Sigmoid colon (tissue), 7 donors: ENCODE measurements around the gene TRIM14. TPM values are rescaled to one million over a fixed set of nuclear protein-coding genes. Genes with fewer than 3 reads are reported as not detected.
A peak's percentile ranks its signal among the peaks of the same experiment; 100 is the strongest.

Source experiments
- DNase-seq: peaks from one replicate; pipeline ENCODE4 v3.0.0-alpha.2; 2019
- H3K27ac ChIP-seq, 4 donors: fragments of 200-600 bp; sonication (generic); one replicate each; pipeline ENCODE4 v1.5.1; 2016 to 2019; ENCODE audit warnings: mild to moderate bottlenecking in 1 of 4
- H3K27me3 ChIP-seq, 3 donors: fragments of 200-600 bp; sonication (generic); one replicate each; pipeline ENCODE4 v1.5.1; 2019; ENCODE audit warnings: mild to moderate bottlenecking in 1 of 3
- H3K36me3 ChIP-seq, 4 donors: fragments of 200-600 bp; sonication (generic); one replicate each; pipeline ENCODE4 v1.5.1; 2016 to 2019
- H3K4me1 ChIP-seq, 4 donors: fragments of 200-600 bp; sonication (generic); one replicate each; pipeline ENCODE4 v1.5.1; 2017 to 2019
- H3K4me3 ChIP-seq, 4 donors: fragments of 200-600 bp; sonication (generic); one replicate each; pipeline ENCODE4 v1.5.1; 2017 to 2019; ENCODE audit warnings: mild to moderate bottlenecking in 2 of 4, moderate library complexity in 1 of 4
- H3K9me3 ChIP-seq, 4 donors: fragments of 200-600 bp in 3 of 4; sonication (generic) in 3 of 4; one replicate each; pipeline versions ENCODE4 v1.5.1 to v1.6.1; 2013 to 2019
- EP300 ChIP-seq, 4 donors: sonication (generic); formaldehyde crosslinking; IDR thresholded peaks; one replicate each; pipeline ENCODE4 v1.6.1; 2017; ENCODE audit warnings: antibody characterized with exemption in 4 of 4
- POLR2A ChIP-seq, 2 donors: fragments of 450-650 bp; IDR thresholded peaks; one replicate each; pipeline ENCODE4 v1.6.1; 2016; ENCODE audit warnings: antibody characterized with exemption in 2 of 2, mild to moderate bottlenecking in 2 of 2, moderate library complexity in 2 of 2
- POLR2AphosphoS5 ChIP-seq, 4 donors: sonication (generic); formaldehyde crosslinking; IDR thresholded peaks; one replicate each; pipeline ENCODE4 v1.6.1; 2017; ENCODE audit warnings: antibody characterized with exemption in 4 of 4
- WGBS, 2 donors: extraction: QIAGEN DNeasy Blood & Tissue Kit; methylation state at CpG; one replicate each; pipeline ENCODE4 v1.1.7; 2013; 5-methylcytosine and 5-hydroxymethylcytosine counted together
- intact Hi-C: fragments of 100-400 bp; cut with DNase I; formaldehyde crosslinking; loops from one replicate; pipeline ENCODE4 v1.15.1; 2023
- polyA plus RNA-seq, 3 donors: library from polyadenylated mRNA; stranded (reverse); fragments of 200-250 nt; gene quantifications; one replicate each; pipeline ENCODE4 v1.2.3, GENCODE V29; 2013
- total RNA-seq, 4 donors: library from RNA; depleted of rRNA; stranded (reverse); fragments of >200 nt; gene quantifications; one replicate each; pipeline ENCODE4 v1.1.0, GENCODE V29; 2016
- TF ChIP-seq, protein P1 (sequence below), 4 experiments: fragments of 450-650 bp in 3 of 4; fragments of 200-600 bp in 1 of 4; IDR thresholded peaks; one replicate each; pipeline ENCODE4 v1.5.1; 2016 to 2019; ENCODE audit warnings: antibody characterized with exemption in 4 of 4, mild to moderate bottlenecking in 3 of 4, moderate library complexity in 2 of 4
- donor health status: healthy with polysubstance abuse.
- donor health status: Bipolar disorder and iron deficiency.
- donor health status: healthy.

TRIM14 gene
- total and polyA plus RNA-seq, 7 donors, result 7.2 to 40.1 (median 13.2) TPM

DNA sequence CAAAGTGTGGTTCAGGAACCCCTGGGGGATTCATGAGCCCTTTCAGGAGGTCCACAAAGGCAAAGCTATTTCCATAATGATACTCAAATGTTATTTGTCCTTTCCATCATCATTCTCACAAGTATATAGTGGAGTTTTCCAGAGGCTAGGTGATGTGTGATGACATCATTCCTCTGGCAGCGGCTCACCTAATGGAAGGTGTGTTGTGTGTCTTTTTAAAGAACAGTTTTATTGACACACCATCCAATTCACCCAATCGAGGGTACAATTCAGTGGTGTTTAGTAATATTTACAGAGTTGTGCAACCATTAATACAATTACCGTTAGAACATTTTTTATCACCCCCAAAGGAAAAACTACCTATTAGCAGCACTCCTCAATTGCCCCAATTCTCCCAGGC, 52.8 kb downstream of the TRIM14 start:
- no peaks in the 10 kb centered on the region for H3K4me1 ChIP-seq
- WGBS, 2 donors, result 16 to 73% methylated on average over 3 of the region's 3 CpGs
- no peak for DNase-seq
- TF ChIP-seq, protein P1, sequence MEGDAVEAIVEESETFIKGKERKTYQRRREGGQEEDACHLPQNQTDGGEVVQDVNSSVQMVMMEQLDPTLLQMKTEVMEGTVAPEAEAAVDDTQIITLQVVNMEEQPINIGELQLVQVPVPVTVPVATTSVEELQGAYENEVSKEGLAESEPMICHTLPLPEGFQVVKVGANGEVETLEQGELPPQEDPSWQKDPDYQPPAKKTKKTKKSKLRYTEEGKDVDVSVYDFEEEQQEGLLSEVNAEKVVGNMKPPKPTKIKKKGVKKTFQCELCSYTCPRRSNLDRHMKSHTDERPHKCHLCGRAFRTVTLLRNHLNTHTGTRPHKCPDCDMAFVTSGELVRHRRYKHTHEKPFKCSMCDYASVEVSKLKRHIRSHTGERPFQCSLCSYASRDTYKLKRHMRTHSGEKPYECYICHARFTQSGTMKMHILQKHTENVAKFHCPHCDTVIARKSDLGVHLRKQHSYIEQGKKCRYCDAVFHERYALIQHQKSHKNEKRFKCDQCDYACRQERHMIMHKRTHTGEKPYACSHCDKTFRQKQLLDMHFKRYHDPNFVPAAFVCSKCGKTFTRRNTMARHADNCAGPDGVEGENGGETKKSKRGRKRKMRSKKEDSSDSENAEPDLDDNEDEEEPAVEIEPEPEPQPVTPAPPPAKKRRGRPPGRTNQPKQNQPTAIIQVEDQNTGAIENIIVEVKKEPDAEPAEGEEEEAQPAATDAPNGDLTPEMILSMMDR (IDR thresholded peaks at IDR 0.05), result no peak
- TF ChIP-seq EP300 (IDR thresholded peaks at IDR 0.05) (no peak), POLR2A (IDR thresholded peaks at IDR 0.05) (no peak), POLR2AphosphoS5 (IDR thresholded peaks at IDR 0.05) (no peak)
- no peak overlapping the region for H3K27ac ChIP-seq
- H3K36me3 ChIP-seq, result peaks cover 0 to 46% (median 13%) of the 10 kb centered on the region in 4 donors
- H3K27me3 ChIP-seq, result no peaks in the 10 kb centered on the region
- H3K4me3 ChIP-seq, result no peak overlapping the region
- intact Hi-C loops, result no loop called here
- H3K9me3 ChIP-seq, result no peaks in the 10 kb centered on the region

DNA sequence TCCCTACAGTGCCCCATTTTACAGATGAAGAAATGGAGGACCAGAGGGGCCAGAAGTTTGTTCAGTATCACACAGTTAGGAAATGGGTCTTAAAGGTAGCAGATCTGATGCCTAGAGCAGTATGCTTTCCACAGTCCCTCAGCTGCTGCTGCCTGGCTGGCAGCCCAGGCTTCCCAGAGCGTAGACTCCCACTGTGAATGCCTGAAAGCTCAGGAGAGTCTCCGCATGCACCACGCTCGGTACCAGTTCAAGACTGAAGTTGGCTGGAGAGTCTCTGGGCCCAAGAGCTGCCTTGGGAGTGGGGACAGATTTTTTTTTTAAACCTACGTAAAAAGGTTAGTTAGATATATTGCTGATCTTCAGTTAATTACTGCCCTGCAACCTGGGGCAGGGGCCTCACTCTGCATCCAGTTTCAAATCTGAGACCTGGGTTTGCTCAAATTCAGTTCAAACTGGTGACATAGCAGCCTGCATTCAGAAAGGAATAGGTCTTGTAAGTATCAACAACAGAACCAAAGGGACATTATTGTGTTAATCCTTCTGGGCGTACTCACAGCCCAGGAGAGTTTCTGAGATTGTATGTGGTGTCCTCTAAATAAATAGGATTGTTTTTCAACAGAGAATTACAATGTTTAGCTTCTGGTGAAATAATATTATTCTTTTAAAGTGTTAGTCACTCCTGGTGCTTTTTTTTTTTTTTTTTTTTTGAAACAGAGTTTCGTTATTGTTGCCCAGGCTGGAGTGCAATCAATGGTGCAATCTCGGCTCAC, 54.2 kb downstream of the TRIM14 start:
- Histone ChIP-seq H3K9me3 (no peaks in the 10 kb centered on the region), H3K4me3 (no peak overlapping the region), H3K4me1 (no peaks in the 10 kb centered on the region), H3K27me3 (no peaks in the 10 kb centered on the region), H3K36me3 (peaks cover 0 to 53% (median 15%) of the 10 kb centered on the region in 4 donors), H3K27ac (no peak overlapping the region)
- TF ChIP-seq, protein P1 (IDR thresholded peaks at IDR 0.05), result no peak
- TF ChIP-seq POLR2AphosphoS5 (IDR thresholded peaks at IDR 0.05), result no peak
- TF ChIP-seq POLR2A (IDR thresholded peaks at IDR 0.05), result no peak
- 92 to 94% methylated on average over 8 of the region's 8 CpGs for WGBS, 2 donors
- DNase-seq, result no peak
- intact Hi-C loops, result no loop called here

DNA sequence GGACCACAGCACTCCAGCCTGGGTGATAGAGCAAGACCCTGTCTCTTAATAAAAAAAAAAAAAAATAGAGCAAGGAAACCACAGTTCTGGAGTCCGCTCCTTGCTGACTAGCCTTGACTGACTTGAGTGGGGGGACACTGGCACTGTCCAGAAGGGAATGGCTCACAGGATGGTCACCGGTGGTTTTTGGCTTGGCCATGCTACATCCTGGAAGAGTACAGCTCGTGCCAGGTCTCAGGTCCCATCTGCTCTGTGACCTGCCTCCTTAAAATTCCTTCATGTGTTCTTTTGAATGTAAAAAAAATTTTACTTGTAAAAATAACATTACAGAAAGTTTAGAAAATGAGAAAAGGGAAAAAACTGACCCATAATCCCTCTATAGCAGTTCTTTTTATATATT, 56.9 kb downstream of the TRIM14 start:
- peaks cover 0 to 53% (median 15%) of the 10 kb centered on the region in 4 donors for H3K36me3 ChIP-seq
- no peak for DNase-seq
- no peak overlapping the region for H3K27ac ChIP-seq
- H3K4me3 ChIP-seq, result no peak overlapping the region
- 56 to 77% methylated on average over 3 of the region's 3 CpGs for WGBS, 2 donors
- no peaks in the 10 kb centered on the region for H3K27me3 ChIP-seq
- TF ChIP-seq POLR2A (IDR thresholded peaks at IDR 0.05) (no peak), EP300 (IDR thresholded peaks at IDR 0.05) (no peak), POLR2AphosphoS5 (IDR thresholded peaks at IDR 0.05) (no peak)
- TF ChIP-seq, protein P1 (IDR thresholded peaks at IDR 0.05), result no peak
- H3K4me1 ChIP-seq, result peaks cover 0 to 16% (median 8%) of the 10 kb centered on the region in 4 donors
- intact Hi-C loops, result no loop called here
- no peaks in the 10 kb centered on the region for H3K9me3 ChIP-seq

DNA sequence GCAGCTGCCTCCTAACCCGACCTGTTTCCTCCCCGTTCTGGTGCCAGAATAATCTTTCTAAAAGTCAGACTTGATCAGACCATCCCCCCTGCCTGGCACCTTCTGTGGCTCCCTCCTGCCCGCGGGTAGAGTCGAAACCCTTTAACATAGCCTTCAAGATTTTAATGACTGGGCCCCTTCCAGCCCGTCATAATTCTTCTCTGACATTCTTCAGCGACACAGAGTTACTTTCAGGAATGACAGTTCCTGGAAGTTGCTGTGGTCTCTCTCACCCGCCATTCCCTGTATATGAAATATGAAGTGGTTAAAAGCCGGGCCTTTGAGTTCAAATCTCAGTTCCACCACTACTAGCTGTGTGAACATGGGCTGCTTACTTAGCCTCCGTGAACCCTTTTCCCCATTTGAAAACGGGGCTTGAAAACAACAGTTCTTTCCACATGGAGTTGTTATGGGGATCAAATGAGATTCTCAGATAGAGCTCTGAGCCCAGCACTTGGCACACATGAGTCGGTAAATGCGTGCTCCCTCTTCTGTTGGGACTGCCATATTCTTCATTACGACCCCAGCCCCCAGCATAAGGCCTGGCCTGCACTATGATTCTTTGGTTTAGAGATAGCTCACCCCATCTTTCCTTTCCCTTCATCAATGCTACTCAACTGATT, 61.8 kb downstream of the TRIM14 start:
- H3K27ac ChIP-seq, result peak overlapping the region; percentile 95 to 98 (median 96)
- intact Hi-C loops, result loop anchor here (2.0 to 10.0 kb wide), 3 partner anchors 74 to 1768 kb away; partner anchors contain the start of genes ANP32B, NR4A3 and TRMO
- DNase-seq, result no peak
- H3K9me3 ChIP-seq, result no peaks in the 10 kb centered on the region
- H3K36me3 ChIP-seq, result peaks cover 0 to 17% (median 6%) of the 10 kb centered on the region in 4 donors
- peaks cover 0 to 20% (median 9%) of the 10 kb centered on the region in 4 donors for H3K4me1 ChIP-seq
- no peaks in the 10 kb centered on the region for H3K27me3 ChIP-seq
- TF ChIP-seq EP300 (IDR thresholded peaks at IDR 0.05), result no peak
- TF ChIP-seq, protein P1 (IDR thresholded peaks at IDR 0.05), result no peak
- no peak for TF ChIP-seq POLR2AphosphoS5 (IDR thresholded peaks at IDR 0.05)
- TF ChIP-seq POLR2A (IDR thresholded peaks at IDR 0.05), result no peak
- 2 to 4% methylated on average over 14 of the region's 14 CpGs for WGBS, 2 donors
- H3K4me3 ChIP-seq, result peak overlapping the region; percentile 78 to 95 (median 82)
